ENCODE data around the gene RAB7A.

DNA sequence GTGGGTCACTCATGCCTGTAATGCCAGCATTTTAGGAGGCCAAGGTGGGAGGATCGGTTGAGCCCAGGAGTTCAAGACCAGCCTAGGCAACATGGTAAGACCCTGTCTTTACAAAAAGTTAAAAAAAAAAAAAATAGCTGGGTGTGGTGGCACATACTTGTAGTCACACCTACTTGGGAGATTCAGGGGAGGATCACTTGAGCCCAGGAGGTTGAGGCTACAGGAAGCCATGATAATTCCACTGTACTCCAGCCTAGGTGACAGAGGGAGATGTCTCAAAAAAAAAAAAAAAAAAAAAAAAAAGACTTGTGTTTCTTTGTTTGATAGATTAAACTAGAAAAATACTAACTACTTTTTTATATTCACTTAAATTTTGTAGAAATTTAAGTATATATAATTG is 14.6 kb downstream of the RAB7A start:
- TF ChIP-seq CTCF (IDR thresholded peaks at IDR 0.05) (no peak), POLR2A (IDR thresholded peaks at IDR 0.05) (no peak)
